Measurements from ENCODE around the gene SP2. TPM values are rescaled to one million over a fixed set of nuclear protein-coding genes. Genes with fewer than 3 reads are reported as not detected.
A peak's percentile ranks its signal among the peaks of the same experiment; 100 is the strongest.
"Not testable (repeated sequence)": the region's sequence is repeated elsewhere in the genome, so short reads cannot be mapped to it uniquely, and the experiment has no call there.

SP2 gene
- polyA plus RNA-seq, 3 donors from 2014 or later = 2.0 to 13.7 (median 5.0) TPM

- no peaks in the 10 kb centered on the region for H3K4me1 Mint-ChIP-seq
- H3K9me3 Mint-ChIP-seq = no peaks in the 10 kb centered on the region
- H3K27me3 Mint-ChIP-seq (ENCODE audit: low read depth in 3 of 3) = peaks cover 0 to 4% (median 0%) of the 10 kb centered on the region in 3 donors
- no peak for DNase-seq
- H3K36me3 Mint-ChIP-seq = peaks cover 13 to 30% (median 19%) of the 10 kb centered on the region in 3 donors
- no peak overlapping the region for H3K27ac Mint-ChIP-seq
- H3K4me3 Mint-ChIP-seq = no peak overlapping the region
Measured at GRCh38 chr17:47929218-47930000, 33.4 kb downstream of the SP2 start.

- no peaks in the 10 kb centered on the region for H3K4me1 Mint-ChIP-seq
- no peaks in the 10 kb centered on the region for H3K9me3 Mint-ChIP-seq
- DNase-seq = no peak
- no peak overlapping the region for H3K4me3 Mint-ChIP-seq
- peak overlapping the region in 4 of 6 donors; percentile 30 to 77 (median 54) for H3K27ac Mint-ChIP-seq
- H3K27me3 Mint-ChIP-seq (ENCODE audit: low read depth in 3 of 3) = peaks cover 0 to 5% (median 0%) of the 10 kb centered on the region in 3 donors
- H3K36me3 Mint-ChIP-seq = peaks cover 7 to 17% (median 13%) of the 10 kb centered on the region in 3 donors
Measured at GRCh38 chr17:47931848-47932247, 35.8 kb downstream of the SP2 start.

DNA sequence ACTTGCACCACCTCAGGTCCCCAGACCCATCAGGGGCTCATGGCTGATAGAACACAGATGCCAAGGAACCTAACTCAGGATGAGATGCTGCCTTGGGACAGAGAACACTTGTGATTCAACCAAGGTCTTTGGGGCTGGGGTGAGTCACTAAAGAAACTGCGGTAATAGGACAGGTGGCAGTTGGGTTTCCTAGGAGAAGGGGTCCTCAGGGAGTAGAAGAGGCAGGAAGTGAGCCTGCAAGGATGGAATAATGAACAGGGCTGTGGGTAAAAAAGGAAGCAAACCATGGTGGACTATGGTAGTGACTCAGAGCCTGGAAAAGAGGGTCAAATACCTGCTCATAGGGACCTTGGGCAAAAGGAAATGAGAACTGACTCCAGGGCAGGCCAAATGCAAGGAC, 38.8 kb downstream of the SP2 start:
- peaks cover 0 to 2% (median under 1%) of the 10 kb centered on the region in 3 donors for H3K27me3 Mint-ChIP-seq (ENCODE audit: low read depth in 3 of 3)
- no peak overlapping the region for H3K4me3 Mint-ChIP-seq
- H3K27ac Mint-ChIP-seq = no peak overlapping the region
- DNase-seq = no peak
- H3K36me3 Mint-ChIP-seq = peaks cover 0 to 5% (median 3%) of the 10 kb centered on the region in 3 donors
- H3K4me1 Mint-ChIP-seq = no peaks in the 10 kb centered on the region
- H3K9me3 Mint-ChIP-seq = no peaks in the 10 kb centered on the region

GRCh38 chr17:47935468-47935867, 39.4 kb downstream of the SP2 start:
- not testable (repeated sequence) for H3K27me3 Mint-ChIP-seq (ENCODE audit: low read depth in 3 of 3); H3K9me3 Mint-ChIP-seq; DNase-seq; H3K36me3 Mint-ChIP-seq; H3K27ac Mint-ChIP-seq; H3K4me3 Mint-ChIP-seq; H3K4me1 Mint-ChIP-seq

DNA sequence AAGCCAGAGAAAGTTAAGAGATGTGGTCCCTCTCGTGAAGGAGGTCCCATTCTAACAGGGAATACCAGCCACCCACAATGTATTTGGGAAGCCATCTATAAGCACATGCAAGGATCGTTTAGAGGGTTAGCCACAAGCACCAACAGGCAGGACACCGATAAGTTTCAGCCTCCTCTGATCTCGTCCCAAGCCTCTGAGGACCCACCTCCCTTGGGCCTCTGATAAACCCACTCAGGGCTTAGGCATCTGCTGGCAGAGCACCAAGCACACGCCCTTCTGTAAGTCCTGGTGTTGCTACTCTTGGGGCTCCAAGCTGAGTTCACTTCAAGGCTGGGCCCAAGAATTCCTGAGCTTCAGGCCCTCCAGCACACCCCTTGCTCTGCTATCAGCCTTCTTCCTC, 39.9 kb downstream of the SP2 start:
- no peak for DNase-seq
- H3K27ac Mint-ChIP-seq = no peak overlapping the region
- H3K9me3 Mint-ChIP-seq = no peaks in the 10 kb centered on the region
- peaks cover 0 to 2% (median 1%) of the 10 kb centered on the region in 3 donors for H3K27me3 Mint-ChIP-seq (ENCODE audit: low read depth in 3 of 3)
- H3K4me3 Mint-ChIP-seq = no peak overlapping the region
- H3K36me3 Mint-ChIP-seq = no peaks in the 10 kb centered on the region
- H3K4me1 Mint-ChIP-seq = peaks cover 2% of the 10 kb centered on the region in 2 donors

GRCh38 chr17:47937941-47938340, 41.9 kb downstream of the SP2 start:
- Mint-ChIP-seq H3K4me3 (no peak overlapping the region), H3K4me1 (peaks cover 14 to 15% of the 10 kb centered on the region in 2 donors), H3K27me3 (ENCODE audit: low read depth in 3 of 3) (peaks cover 0 to 6% (median 5%) of the 10 kb centered on the region in 3 donors), H3K36me3 (no peaks in the 10 kb centered on the region), H3K27ac (no peak overlapping the region), H3K9me3 (no peaks in the 10 kb centered on the region)
- DNase-seq = no peak

DNA sequence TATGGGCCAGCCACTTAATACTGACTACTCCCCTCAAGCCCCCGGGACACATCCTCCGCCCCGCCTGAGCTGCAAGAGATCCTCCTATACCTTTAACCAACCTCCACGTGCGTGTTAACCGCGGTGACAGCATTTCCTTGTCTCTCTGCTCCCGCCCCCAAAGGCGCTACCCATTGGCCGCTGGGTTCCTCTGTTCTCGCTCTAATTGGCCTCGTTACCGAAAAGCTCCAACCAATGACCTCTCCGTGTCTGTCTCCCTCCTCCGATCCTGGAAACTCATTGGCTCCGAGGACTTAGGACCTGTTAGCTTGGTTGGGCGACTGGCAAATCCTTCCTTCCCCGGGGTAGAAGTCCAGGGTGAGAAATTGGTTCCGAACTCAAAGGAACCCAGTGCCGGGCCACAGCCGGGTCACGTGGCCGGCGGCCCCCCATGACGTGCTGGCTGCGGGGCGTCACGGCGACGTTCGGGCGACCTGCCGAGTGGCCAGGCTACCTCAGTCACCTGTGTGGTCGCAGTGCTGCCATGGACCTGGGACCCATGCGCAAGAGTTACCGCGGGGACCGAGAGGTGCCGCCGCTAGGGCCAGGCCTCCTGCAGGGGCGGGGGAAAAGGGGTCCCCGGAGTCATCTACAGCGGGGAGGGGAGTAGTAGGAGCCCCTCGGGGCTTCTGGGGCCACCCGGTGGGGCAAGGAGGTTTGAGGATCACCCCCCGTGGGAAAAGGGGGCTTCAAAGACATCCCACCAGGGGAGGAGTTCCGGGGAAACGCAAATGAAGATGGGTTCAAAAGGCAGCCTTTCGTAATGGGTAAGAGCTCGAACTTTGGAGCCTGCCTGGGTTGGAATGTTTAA, 45.4 kb downstream of the SP2 start, which contains the start of gene PNPO:
Gene PNPO (plus strand): TSS at position 326 of the 850 bp plus-strand sequence. CDS start 105 bp downstream, at position 431.
- H3K4me3 Mint-ChIP-seq = peak within 1 kb of the TSS; percentile 76 to 93 (median 86)
- peak within 1 kb of the TSS; percentile 78 to 92 (median 86) for H3K27ac Mint-ChIP-seq
- DNase-seq = peak; percentile 92 to 95 (median 93)
- peaks cover 31 to 40% of the 10 kb centered on the region in 2 donors for H3K4me1 Mint-ChIP-seq
- H3K9me3 Mint-ChIP-seq = no peaks in the 10 kb centered on the region
- H3K36me3 Mint-ChIP-seq = peaks cover 0 to 4% (median 0%) of the 10 kb centered on the region in 3 donors
- H3K27me3 Mint-ChIP-seq (ENCODE audit: low read depth in 3 of 3) = peaks cover 0 to 6% (median 4%) of the 10 kb centered on the region in 3 donors

DNA sequence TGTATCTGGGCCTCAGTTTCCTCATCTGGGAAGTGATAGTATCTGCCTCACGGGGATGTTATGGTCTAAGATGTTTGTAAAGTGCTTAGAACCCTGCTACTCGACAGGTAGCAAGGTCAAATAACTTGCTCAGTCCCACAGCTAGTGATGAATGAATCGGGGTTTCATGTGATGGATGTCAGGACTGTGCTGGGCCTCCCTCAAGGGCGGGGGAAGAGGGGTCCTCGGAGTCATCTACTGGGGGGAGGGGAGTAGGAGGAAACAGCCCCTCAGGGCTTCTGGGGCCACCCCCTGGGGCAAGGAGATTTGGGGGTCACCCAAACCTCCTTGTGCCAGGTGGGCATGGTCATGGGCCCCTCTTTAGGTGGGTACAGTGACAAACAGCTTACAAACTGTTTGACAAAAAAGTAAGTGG, 46.1 kb downstream of the SP2 start:
- no peak for DNase-seq
- Mint-ChIP-seq H3K27me3 (ENCODE audit: low read depth in 3 of 3) (peaks cover 0 to 6% (median 4%) of the 10 kb centered on the region in 3 donors), H3K4me1 (peaks cover 31 to 44% of the 10 kb centered on the region in 2 donors), H3K27ac (peak overlapping the region; percentile 78 to 90 (median 83)), H3K4me3 (peak overlapping the region; percentile 76 to 93 (median 86)), H3K36me3 (peaks cover 0 to 4% (median 0%) of the 10 kb centered on the region in 3 donors), H3K9me3 (no peaks in the 10 kb centered on the region)

- Mint-ChIP-seq H3K9me3 (no peaks in the 10 kb centered on the region), H3K27me3 (ENCODE audit: low read depth in 3 of 3) (peaks cover 0 to 6% (median 4%) of the 10 kb centered on the region in 3 donors), H3K4me1 (peaks cover 31 to 45% of the 10 kb centered on the region in 2 donors), H3K36me3 (peaks cover 0 to 4% (median 0%) of the 10 kb centered on the region in 3 donors), H3K27ac (peak overlapping the region in 5 of 6 donors; percentile 78 to 90 (median 84)), H3K4me3 (peak overlapping the region; percentile 76 to 93 (median 86))
- DNase-seq = no peak
Measured at GRCh38 chr17:47942568-47942967, 46.5 kb downstream of the SP2 start.

DNA sequence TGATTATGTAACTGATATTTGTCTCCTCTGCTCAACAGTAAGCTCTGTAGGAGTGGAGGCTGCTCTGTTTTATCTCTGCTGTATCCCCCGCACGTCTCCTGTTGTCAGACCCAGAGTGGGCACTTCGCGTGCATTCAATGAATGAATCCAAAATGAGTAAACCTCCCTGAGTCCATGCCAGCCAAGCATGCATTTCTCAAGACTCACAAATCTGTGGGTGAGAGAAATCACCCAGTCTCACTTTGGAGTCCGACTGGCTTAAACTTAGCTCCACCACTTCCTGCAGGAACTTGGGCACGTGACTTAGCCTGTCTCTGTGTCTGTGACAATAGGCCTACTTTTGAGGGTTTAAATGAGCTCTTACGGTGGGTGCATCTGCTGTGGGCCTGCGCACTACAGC, 49.0 kb downstream of the SP2 start:
- H3K9me3 Mint-ChIP-seq = no peaks in the 10 kb centered on the region
- peak overlapping the region; percentile 34 to 89 (median 72) for H3K27ac Mint-ChIP-seq
- peak; percentile 40 to 41 (median 40) for DNase-seq
- H3K27me3 Mint-ChIP-seq (ENCODE audit: low read depth in 3 of 3) = peaks cover 0 to 4% (median 4%) of the 10 kb centered on the region in 3 donors
- H3K4me1 Mint-ChIP-seq = peaks cover 40 to 55% of the 10 kb centered on the region in 2 donors
- H3K4me3 Mint-ChIP-seq = peak overlapping the region; percentile 1 to 36 (median 25)
- H3K36me3 Mint-ChIP-seq = peaks cover 0 to 9% (median 0%) of the 10 kb centered on the region in 3 donors

- Mint-ChIP-seq H3K4me3 (peak overlapping the region in 1 of 5 donors; percentile 7), H3K4me1 (peaks cover 39 to 55% of the 10 kb centered on the region in 2 donors), H3K36me3 (peaks cover 0 to 9% (median 0%) of the 10 kb centered on the region in 3 donors), H3K27me3 (ENCODE audit: low read depth in 3 of 3) (peaks cover 0 to 4% (median 4%) of the 10 kb centered on the region in 3 donors), H3K9me3 (no peaks in the 10 kb centered on the region), H3K27ac (peak overlapping the region in 5 of 6 donors; percentile 61 to 89 (median 77))
- no peak for DNase-seq
Measured at GRCh38 chr17:47945529-47946508, 49.8 kb downstream of the SP2 start.

GRCh38 chr17:47946516-47946915, 50.5 kb downstream of the SP2 start:
- peaks cover 0 to 9% (median 0%) of the 10 kb centered on the region in 3 donors for H3K36me3 Mint-ChIP-seq
- DNase-seq = no peak
- H3K4me1 Mint-ChIP-seq = peaks cover 34 to 48% of the 10 kb centered on the region in 2 donors
- H3K27ac Mint-ChIP-seq = peak overlapping the region in 1 of 6 donors; percentile 58
- H3K9me3 Mint-ChIP-seq = no peaks in the 10 kb centered on the region
- H3K27me3 Mint-ChIP-seq (ENCODE audit: low read depth in 3 of 3) = peaks cover 0 to 1% (median 0%) of the 10 kb centered on the region in 3 donors
- no peak overlapping the region for H3K4me3 Mint-ChIP-seq

Measured in immature natural killer cell (primary cell).